HCT116 (cell line): ENCODE data around the gene APOBEC3G.

Experiments
- EZH2phosphoT487 ChIP-seq: fragments of 200-600 bp; IDR thresholded peaks from 2 replicates; pipeline ENCODE4 v1.6.1; 2018; ENCODE audit warnings: antibody characterized with exemption, borderline replicate concordance
- JUND ChIP-seq: IDR thresholded peaks from 2 replicates; pipeline ENCODE4 v1.6.1; 2012
- POLR2A ChIP-seq: IDR thresholded peaks from 2 replicates; pipeline ENCODE4 v1.7.0; 2011; ENCODE audit warnings: borderline replicate concordance; ENCODE audit not compliant: insufficient read depth, insufficient read length; ENCODE audit errors: extremely low read depth
- POLR2AphosphoS5 ChIP-seq: IDR thresholded peaks from 2 replicates; pipeline ENCODE4 v1.6.1; 2011; ENCODE audit warnings: mild to moderate bottlenecking, low read depth, low read length, moderate library complexity
- SP1 ChIP-seq: IDR thresholded peaks from 2 replicates; pipeline ENCODE4 v1.6.1; 2012; ENCODE audit warnings: low read depth
- TF ChIP-seq, protein P1 (sequence below), 3 experiments: fragments of 200-600 bp in 1 of 3; sonication (generic) in 1 of 3; IDR thresholded peaks in 2 of 3; conservative IDR thresholded peaks in 1 of 3; 2 replicates each; pipeline ENCODE4 v1.5.1; 2012 to 2017; ENCODE audit warnings: low read depth in 2 of 3, low read length in 2 of 3, antibody characterized with exemption in 1 of 3, borderline replicate concordance in 1 of 3, control low read depth in 1 of 3, mild to moderate bottlenecking in 1 of 3, mixed read lengths in 1 of 3, mixed run types in 1 of 3, moderate library complexity in 1 of 3; ENCODE audit not compliant: insufficient read depth in 1 of 3
- TF ChIP-seq, protein P2 (sequence below): IDR thresholded peaks from 2 replicates; pipeline ENCODE4 v1.6.1; 2012

DNA sequence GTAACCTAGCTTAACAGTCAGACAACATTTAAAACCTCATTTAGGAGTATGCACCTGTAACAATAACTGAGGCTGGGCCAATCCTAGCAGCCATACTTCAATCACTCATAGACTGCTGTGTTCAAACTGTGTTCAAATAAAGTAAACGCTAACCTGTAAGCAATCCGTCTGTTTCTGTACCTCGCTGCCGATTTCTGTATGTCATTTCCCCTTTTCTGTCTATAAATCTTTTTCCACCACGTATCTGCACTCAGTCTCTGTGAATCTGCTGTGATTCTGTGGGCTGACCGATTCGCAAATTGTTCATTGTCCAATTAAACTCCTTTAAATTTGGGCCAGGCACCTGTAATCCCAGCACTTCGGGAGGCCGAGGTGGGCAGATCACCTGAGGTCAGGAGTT lies 32.3 kb downstream of the APOBEC3G start:
- TF ChIP-seq, protein P1, sequence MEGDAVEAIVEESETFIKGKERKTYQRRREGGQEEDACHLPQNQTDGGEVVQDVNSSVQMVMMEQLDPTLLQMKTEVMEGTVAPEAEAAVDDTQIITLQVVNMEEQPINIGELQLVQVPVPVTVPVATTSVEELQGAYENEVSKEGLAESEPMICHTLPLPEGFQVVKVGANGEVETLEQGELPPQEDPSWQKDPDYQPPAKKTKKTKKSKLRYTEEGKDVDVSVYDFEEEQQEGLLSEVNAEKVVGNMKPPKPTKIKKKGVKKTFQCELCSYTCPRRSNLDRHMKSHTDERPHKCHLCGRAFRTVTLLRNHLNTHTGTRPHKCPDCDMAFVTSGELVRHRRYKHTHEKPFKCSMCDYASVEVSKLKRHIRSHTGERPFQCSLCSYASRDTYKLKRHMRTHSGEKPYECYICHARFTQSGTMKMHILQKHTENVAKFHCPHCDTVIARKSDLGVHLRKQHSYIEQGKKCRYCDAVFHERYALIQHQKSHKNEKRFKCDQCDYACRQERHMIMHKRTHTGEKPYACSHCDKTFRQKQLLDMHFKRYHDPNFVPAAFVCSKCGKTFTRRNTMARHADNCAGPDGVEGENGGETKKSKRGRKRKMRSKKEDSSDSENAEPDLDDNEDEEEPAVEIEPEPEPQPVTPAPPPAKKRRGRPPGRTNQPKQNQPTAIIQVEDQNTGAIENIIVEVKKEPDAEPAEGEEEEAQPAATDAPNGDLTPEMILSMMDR (IDR thresholded peaks at IDR 0.05 in 2 of 3, conservative IDR thresholded peaks at IDR 0.05 in 1 of 3; ENCODE audit: borderline replicate concordance in 1 of 3, insufficient read depth in 1 of 3, low read depth in 2 of 3, low read length in 2 of 3): no peak
- TF ChIP-seq POLR2A (no peak), JUND (no peak), EZH2phosphoT487 (no peak), POLR2AphosphoS5 (no peak), SP1 (no peak)
- TF ChIP-seq, protein P2, sequence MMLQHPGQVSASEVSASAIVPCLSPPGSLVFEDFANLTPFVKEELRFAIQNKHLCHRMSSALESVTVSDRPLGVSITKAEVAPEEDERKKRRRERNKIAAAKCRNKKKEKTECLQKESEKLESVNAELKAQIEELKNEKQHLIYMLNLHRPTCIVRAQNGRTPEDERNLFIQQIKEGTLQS: no peak
